T-helper 2 cell treated with Interferon-gamma antibody and Interleukin-4, amounts not matched to agents 5 μg/mL and 100 μg/mL, for 36 hours (primary cell): Measurements from ENCODE around the gene HERC2.
"Not testable (repeated sequence)": the region's sequence is repeated elsewhere in the genome, so short reads cannot be mapped to it uniquely, and the experiment has no call there.

Experiments
- DNase-seq: peaks from one replicate; pipeline ENCODE4 v3.0.0; 2021; ENCODE audit warnings: low spot score
- H3K27ac Mint-ChIP-seq: one replicate; pipeline ENCODE4 v1.8.0; 2021; ENCODE audit warnings: mild to moderate bottlenecking, mixed read lengths
- H3K27me3 Mint-ChIP-seq: one replicate; pipeline ENCODE4 v1.8.0; 2021; ENCODE audit warnings: low read depth, mixed read lengths
- H3K36me3 Mint-ChIP-seq: one replicate; pipeline ENCODE4 v1.8.0; 2021; ENCODE audit warnings: low read depth, mixed read lengths
- H3K4me1 Mint-ChIP-seq: one replicate; pipeline ENCODE4 v1.8.0; 2021; ENCODE audit warnings: low read depth, mixed read lengths
- H3K4me3 Mint-ChIP-seq: one replicate; pipeline ENCODE4 v1.8.0; 2022; ENCODE audit warnings: mild to moderate bottlenecking, moderate library complexity, mixed read lengths
- H3K9me3 Mint-ChIP-seq: one replicate; pipeline ENCODE4 v1.8.0; 2021; ENCODE audit warnings: mixed read lengths

HERC2 gene

DNA sequence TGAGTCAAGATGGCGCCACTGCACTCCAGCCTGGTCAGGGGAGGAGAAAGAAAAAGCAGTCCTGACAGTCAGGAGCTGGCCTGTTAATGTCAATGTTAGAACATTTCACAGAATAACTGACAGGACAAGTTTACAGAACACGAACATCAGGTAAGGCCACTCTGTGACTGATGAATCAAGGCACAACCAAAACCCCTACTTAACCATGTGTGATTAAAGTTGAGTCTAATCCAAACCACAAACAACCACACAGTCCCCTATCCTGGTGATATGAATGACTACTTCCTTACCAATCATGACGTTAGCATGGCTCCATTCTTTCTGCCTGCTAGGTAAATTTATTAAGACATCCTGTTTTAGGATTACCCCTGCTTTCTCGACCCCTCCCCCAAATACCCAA is 124.3 kb downstream of the HERC2 start:
- DNase-seq, H3K27me3 Mint-ChIP-seq, H3K4me3 Mint-ChIP-seq, H3K4me1 Mint-ChIP-seq, H3K9me3 Mint-ChIP-seq, H3K27ac Mint-ChIP-seq: not testable (repeated sequence)
- peaks cover 39% of the 10 kb centered on the region for H3K36me3 Mint-ChIP-seq

DNA sequence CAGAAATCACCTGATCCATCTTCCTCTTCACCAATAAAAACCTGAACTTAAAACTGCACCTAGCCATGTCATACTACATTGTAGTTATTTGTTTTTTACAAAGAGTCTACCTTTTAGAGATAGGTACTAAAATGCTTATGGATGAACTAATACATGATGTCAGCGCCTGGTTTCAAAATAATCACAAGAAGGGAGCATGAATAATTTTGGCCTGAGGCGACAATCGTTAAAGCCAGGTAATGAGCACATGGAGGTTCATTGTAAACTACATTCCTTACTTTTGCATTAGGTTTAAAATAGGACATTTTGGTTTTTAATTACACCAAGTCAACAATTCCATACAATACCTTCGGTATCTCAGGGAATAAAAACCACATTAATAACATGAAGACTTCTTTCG is 125.4 kb downstream of the HERC2 start:
- not testable (repeated sequence) for H3K27me3 Mint-ChIP-seq, H3K9me3 Mint-ChIP-seq, H3K4me1 Mint-ChIP-seq, H3K27ac Mint-ChIP-seq, DNase-seq, H3K4me3 Mint-ChIP-seq
- H3K36me3 Mint-ChIP-seq = peaks cover 40% of the 10 kb centered on the region

DNA sequence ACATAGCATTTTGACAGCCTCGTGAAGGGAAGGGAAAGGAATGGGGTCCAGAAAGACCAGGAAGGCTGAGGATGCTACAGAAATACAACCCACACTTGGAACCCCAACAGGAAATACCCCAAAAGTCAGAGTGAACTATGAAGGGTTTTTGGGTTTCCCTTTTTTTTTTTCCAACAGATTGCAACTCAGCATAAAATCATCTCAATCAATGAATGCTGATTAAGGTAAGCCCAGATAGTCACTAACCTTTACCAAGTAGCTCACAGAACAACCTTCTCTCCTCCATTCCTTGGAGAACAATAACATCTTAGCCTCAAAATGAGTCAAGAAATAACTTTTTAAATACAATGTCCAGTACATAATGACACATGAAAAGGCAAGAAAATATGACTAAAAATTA is 129.2 kb downstream of the HERC2 start:
- Mint-ChIP-seq H3K27ac (no peak overlapping the region), H3K4me1 (peaks cover 11% of the 10 kb centered on the region), H3K27me3 (no peaks in the 10 kb centered on the region), H3K36me3 (peaks cover 28% of the 10 kb centered on the region), H3K9me3 (no peaks in the 10 kb centered on the region), H3K4me3 (no peak overlapping the region)
- DNase-seq = no peak

DNA sequence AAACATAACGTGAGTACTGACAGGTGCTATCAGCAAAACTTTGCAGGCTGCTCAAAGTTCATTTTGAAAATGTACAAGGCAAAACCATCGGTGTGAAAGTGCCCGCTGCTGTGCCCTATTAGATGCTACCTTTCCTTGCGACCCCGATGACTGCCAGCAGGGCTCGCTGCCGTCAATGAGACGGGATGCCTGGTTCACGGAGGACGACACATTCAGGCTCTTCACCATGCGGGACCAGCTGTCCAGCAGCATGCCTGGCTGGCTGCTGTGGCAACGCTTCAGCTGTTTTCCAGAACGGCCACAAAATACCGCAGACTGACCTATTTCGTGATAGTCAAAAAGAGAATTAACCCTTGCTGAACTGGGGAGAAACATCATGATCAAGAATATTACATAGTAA is 130.1 kb downstream of the HERC2 start:
- Mint-ChIP-seq H3K36me3 (peaks cover 30% of the 10 kb centered on the region), H3K4me3 (no peak overlapping the region), H3K27ac (no peak overlapping the region), H3K4me1 (peaks cover 11% of the 10 kb centered on the region), H3K27me3 (no peaks in the 10 kb centered on the region), H3K9me3 (no peaks in the 10 kb centered on the region)
- DNase-seq = no peak

DNA sequence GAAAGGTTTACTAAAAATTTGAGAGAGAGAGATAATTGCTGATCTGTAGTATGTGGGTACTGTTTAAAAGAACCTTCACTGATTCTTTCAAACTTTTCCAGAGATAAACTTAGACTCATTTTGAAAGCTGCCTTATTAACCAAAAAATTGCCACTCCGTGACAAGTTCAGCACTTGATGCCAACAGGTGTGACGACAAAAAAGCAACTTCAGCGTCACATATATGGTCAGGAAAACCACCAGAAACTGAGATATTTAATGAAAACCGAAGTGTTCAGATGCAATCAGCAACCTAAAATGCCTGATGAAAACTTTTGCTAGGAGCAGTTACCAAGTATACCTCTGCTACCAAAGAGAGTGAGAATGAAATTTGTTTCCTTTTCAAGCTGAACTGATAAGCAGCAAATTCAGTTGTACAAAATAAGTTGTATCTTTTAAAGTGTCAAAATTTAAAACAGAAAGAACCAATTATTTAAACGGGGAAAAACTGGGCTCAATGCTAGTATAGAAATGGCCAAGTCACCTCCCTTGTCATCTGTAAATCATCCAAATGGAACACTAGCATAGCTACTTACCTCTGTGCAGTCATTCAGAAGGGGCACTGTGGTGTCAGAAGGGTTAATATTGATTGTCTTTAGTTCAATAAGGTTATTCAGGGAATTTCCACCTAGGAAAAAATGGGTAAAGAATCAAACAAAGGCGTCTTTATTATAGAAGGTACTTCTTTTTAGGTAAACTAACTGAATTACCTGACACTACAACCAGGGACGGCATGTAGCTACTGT is 131.4 kb downstream of the HERC2 start:
- Mint-ChIP-seq H3K27ac (no peak overlapping the region), H3K36me3 (peaks cover 24% of the 10 kb centered on the region), H3K4me3 (no peak overlapping the region), H3K27me3 (no peaks in the 10 kb centered on the region), H3K9me3 (no peaks in the 10 kb centered on the region), H3K4me1 (peaks cover 11% of the 10 kb centered on the region)
- DNase-seq = no peak

DNA sequence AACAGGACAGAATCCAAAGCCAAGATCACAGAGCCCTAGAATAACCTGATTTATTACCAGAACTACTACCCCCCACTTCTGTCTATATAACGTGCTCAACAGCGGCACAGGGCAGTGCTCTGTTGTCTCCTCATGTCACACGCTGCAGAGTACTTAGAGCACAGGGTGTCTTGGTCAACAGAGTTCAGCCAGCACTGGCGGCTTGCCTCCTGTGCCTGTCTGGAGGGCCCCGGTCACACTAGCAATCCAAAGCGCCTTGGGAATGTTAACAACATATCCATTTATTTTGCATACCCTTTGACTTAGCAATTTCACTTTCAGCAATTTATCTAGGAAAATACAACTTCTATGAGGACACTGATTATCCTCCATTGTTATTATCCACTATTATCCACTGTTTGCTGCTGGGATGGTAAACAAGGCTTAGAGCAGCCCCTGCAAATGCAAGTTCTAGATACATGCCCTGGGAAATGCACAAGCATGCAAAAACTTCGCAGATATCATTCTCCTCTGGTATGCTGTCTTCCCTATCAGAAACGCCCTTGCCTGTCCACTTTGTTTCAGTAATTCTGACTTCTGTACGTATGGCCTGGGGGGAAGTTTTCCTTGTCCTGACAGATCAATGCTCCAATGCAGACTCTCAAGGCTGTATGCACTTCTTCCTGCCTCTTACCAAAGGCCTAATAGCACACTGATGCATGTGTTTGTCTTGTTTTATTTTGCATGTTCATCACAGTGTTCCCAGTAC is 136.7 kb downstream of the HERC2 start:
- no peak overlapping the region for H3K27ac Mint-ChIP-seq
- H3K36me3 Mint-ChIP-seq = peaks cover 14% of the 10 kb centered on the region
- no peak overlapping the region for H3K4me3 Mint-ChIP-seq
- H3K9me3 Mint-ChIP-seq = no peaks in the 10 kb centered on the region
- no peak for DNase-seq
- no peaks in the 10 kb centered on the region for H3K27me3 Mint-ChIP-seq
- H3K4me1 Mint-ChIP-seq = no peaks in the 10 kb centered on the region

DNA sequence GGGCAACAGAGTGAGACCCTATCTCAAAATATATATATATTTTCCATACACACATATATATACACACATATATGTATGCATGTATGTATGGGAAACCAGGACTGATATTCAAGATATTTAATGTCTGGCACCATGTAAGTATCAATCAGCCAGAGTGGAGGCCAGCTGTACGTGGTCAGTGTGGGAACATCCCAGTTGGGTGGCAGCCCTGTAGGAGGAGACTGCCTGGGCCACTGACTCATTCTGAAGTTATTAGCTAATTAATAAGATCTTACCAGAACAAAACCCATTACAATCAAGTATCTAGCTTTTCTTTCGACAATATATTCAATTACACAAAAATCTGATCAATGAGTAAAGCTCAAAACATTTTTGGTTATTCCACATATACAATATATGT is 137.8 kb downstream of the HERC2 start:
- Mint-ChIP-seq H3K27me3 (no peaks in the 10 kb centered on the region), H3K4me1 (no peaks in the 10 kb centered on the region), H3K27ac (no peak overlapping the region), H3K4me3 (no peak overlapping the region), H3K36me3 (peaks cover 13% of the 10 kb centered on the region), H3K9me3 (no peaks in the 10 kb centered on the region)
- DNase-seq = no peak

DNA sequence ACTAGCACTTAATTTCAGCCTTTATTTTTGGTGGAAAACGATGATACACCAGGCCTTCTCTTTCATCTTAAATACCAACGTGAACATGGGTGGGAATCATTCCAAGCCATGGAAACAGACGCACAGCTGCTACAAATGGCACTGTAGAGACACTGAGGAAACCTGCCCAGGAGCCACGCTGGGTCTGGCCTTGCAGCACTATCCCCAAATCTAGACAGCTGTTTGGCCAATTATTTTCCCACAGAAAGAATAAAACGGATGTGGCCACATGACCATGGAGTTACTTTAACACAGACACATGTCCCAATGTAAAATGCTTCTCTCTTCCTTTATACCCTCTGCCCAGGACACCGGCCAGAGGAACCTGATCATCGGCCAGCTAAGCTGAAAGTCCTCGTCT is 139.2 kb downstream of the HERC2 start:
- H3K36me3 Mint-ChIP-seq = peaks cover 9% of the 10 kb centered on the region
- no peak overlapping the region for H3K27ac Mint-ChIP-seq
- no peak for DNase-seq
- no peaks in the 10 kb centered on the region for H3K4me1 Mint-ChIP-seq
- H3K4me3 Mint-ChIP-seq = no peak overlapping the region
- no peaks in the 10 kb centered on the region for H3K27me3 Mint-ChIP-seq
- H3K9me3 Mint-ChIP-seq = no peaks in the 10 kb centered on the region

DNA sequence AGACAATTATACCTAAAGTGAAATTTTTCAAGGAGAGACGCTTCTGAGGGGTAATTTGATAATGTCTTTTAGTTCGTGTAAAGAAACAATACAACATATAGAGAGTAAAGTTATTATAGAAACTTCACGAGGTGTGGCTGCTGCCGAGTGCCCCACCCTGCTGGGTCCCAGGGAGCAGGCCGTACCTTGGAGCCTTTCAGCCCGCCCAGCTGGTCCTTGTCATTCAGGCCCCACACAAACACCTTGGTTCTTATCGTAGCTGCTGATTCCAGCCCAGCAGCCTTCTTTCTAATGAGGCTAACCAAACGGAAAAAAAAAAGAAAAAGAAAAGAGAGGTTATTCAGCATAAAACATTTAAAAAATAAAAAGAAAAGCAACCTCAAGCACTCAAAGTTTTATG is 139.8 kb downstream of the HERC2 start:
- no peaks in the 10 kb centered on the region for H3K9me3 Mint-ChIP-seq
- H3K27ac Mint-ChIP-seq = no peak overlapping the region
- H3K4me1 Mint-ChIP-seq = no peaks in the 10 kb centered on the region
- no peak overlapping the region for H3K4me3 Mint-ChIP-seq
- DNase-seq = no peak
- H3K27me3 Mint-ChIP-seq = no peaks in the 10 kb centered on the region
- peaks cover 7% of the 10 kb centered on the region for H3K36me3 Mint-ChIP-seq

DNA sequence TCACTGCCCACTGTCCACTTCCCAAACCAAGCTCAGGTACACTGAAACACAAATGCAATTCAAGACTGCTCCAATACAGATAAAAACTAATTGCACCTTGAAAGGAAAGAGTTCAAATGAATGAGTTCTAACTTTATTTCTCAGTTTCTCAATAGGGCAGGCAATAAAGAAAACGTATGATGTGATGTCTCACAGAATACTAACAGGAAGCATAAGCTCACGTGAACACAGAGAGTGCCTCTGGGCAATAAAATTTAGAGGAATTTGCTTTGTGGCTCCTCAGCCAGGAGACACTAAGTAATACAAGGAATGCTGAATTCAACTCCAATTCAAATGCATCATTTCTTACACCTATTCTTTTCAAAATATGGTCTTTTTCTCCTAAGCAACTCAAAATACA is 140.6 kb downstream of the HERC2 start:
- DNase-seq = no peak
- Mint-ChIP-seq H3K9me3 (no peaks in the 10 kb centered on the region), H3K27ac (no peak overlapping the region), H3K4me3 (no peak overlapping the region), H3K27me3 (no peaks in the 10 kb centered on the region), H3K4me1 (no peaks in the 10 kb centered on the region), H3K36me3 (peaks cover 8% of the 10 kb centered on the region)

DNA sequence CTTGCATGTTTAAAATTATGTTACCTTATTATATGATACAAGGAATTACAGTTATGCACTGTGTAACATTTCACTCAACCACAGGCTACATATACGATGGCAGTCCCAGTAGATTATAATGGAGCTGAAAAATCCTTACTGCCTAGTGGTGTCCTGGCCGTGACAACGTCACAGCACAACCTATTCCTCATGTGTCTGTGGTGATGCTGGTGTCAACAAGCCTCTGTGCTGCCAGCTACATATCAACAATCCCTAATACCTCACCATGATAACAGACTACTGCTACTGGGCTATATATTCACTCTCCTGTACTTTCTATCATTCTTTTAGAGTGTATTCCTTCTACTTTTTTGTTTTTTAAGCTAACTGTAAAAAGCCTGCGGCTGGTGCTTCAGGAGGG is 142.7 kb downstream of the HERC2 start:
- no peaks in the 10 kb centered on the region for H3K4me1 Mint-ChIP-seq
- no peak for DNase-seq
- no peak overlapping the region for H3K27ac Mint-ChIP-seq
- no peaks in the 10 kb centered on the region for H3K27me3 Mint-ChIP-seq
- no peak overlapping the region for H3K4me3 Mint-ChIP-seq
- no peaks in the 10 kb centered on the region for H3K9me3 Mint-ChIP-seq
- peaks cover 11% of the 10 kb centered on the region for H3K36me3 Mint-ChIP-seq

DNA sequence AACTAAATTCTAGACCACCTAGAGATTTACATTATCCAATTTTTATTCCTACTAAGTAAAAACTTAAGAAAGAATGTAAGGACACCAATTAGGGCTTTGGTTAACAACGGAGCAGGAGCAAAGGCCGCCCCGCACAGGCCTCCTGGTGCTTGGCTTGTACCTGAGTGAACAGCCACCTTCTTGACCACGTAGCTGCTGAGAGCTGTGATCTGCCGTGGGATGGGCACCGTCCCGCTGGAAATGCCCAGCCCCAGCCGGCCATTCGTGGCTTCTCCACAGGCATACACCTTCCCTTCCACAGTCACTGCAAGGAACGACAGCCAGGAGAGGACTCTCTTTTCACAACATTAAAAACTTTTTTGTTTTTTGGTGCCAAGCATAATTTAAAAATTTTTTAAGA is 143.3 kb downstream of the HERC2 start:
- no peaks in the 10 kb centered on the region for H3K4me1 Mint-ChIP-seq
- DNase-seq = no peak
- H3K9me3 Mint-ChIP-seq = no peaks in the 10 kb centered on the region
- H3K27ac Mint-ChIP-seq = no peak overlapping the region
- peaks cover 11% of the 10 kb centered on the region for H3K36me3 Mint-ChIP-seq
- H3K27me3 Mint-ChIP-seq = no peaks in the 10 kb centered on the region
- H3K4me3 Mint-ChIP-seq = no peak overlapping the region

DNA sequence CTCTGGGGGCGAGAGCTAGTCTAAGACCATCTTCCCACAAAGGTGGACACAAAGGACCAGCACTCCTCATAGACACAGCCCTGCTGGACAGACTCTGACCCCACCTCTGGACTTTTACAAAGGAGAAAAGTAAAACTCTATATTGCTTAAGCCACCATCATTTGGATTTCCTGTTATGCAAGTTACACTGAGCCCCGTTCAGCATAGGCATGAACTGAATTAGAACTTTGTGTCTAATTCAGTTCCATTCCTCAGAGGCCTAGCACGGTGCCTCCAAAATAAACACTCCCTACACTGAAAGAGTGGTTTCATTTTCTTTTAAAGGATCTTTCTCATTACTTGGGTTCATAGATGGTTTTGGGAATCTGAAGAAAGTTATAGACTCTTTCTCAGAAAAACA is 143.7 kb downstream of the HERC2 start:
- Mint-ChIP-seq H3K4me3 (no peak overlapping the region), H3K27ac (no peak overlapping the region), H3K4me1 (no peaks in the 10 kb centered on the region), H3K27me3 (no peaks in the 10 kb centered on the region), H3K9me3 (no peaks in the 10 kb centered on the region), H3K36me3 (peaks cover 13% of the 10 kb centered on the region)
- DNase-seq = no peak

DNA sequence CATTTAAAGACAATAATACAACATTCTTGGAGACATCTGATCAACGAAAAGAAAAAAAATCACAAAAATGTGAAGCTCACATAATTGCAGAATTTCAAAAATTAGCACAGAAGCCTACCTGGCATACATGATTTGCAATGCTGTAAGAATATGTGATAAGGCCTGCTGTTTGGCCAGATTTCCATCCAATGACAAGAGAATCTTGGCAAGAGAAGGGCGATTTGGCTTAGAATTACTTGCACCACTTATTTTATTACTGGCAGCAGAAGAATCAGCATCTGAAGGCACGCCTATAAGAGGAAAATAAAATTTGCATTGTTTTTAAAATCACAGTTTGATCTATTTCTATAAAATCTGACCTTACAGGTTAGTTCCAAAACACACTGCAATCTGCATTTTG is 152.6 kb downstream of the HERC2 start:
- Mint-ChIP-seq H3K36me3 (peaks cover 39% of the 10 kb centered on the region), H3K27me3 (no peaks in the 10 kb centered on the region), H3K27ac (no peak overlapping the region), H3K4me1 (peaks cover 2% of the 10 kb centered on the region), H3K9me3 (no peaks in the 10 kb centered on the region), H3K4me3 (no peak overlapping the region)
- no peak for DNase-seq
